Measurements from ENCODE around the gene SHOX. TPM values are rescaled to one million over a fixed set of nuclear protein-coding genes. Genes with fewer than 3 reads are reported as not detected.

The SHOX gene
- total RNA-seq, 1 experiment from 2014 or later: not detected

GRCh38 chrX:629230-630006 is 1.2 kb upstream of the SHOX start:
- no peak for DNase-seq
- H3K4me1 ChIP-seq: no peaks in the 10 kb centered on the region
- H3K36me3 ChIP-seq: no peaks in the 10 kb centered on the region
- no peaks in the 10 kb centered on the region for H3K27me3 ChIP-seq
- no peak overlapping the region for H3K4me3 ChIP-seq
- no peaks in the 10 kb centered on the region for H3K9me3 ChIP-seq (replicated peaks)
- H3K27ac ChIP-seq: no peak overlapping the region

- H3K4me3 ChIP-seq: no peak overlapping the region
- no peaks in the 10 kb centered on the region for H3K4me1 ChIP-seq
- H3K36me3 ChIP-seq: no peaks in the 10 kb centered on the region
- no peaks in the 10 kb centered on the region for H3K9me3 ChIP-seq (replicated peaks)
- no peaks in the 10 kb centered on the region for H3K27me3 ChIP-seq
- no peak overlapping the region for H3K27ac ChIP-seq
- no peak for DNase-seq
Measured at GRCh38 chrX:630007-630611, 482 bp upstream of the SHOX start.

- no peak for DNase-seq
- Histone ChIP-seq H3K36me3 (no peaks in the 10 kb centered on the region), H3K9me3 (replicated peaks) (no peaks in the 10 kb centered on the region), H3K4me1 (no peaks in the 10 kb centered on the region), H3K27ac (no peak overlapping the region), H3K4me3 (no peak overlapping the region), H3K27me3 (no peaks in the 10 kb centered on the region)
Measured at GRCh38 chrX:631802-632365, 1.3 kb downstream of the SHOX start.

GRCh38 chrX:632366-633042 is 1.9 kb downstream of the SHOX start:
- no peaks in the 10 kb centered on the region for H3K4me1 ChIP-seq
- no peaks in the 10 kb centered on the region for H3K9me3 ChIP-seq (replicated peaks)
- H3K27ac ChIP-seq: no peak overlapping the region
- no peak overlapping the region for H3K4me3 ChIP-seq
- no peaks in the 10 kb centered on the region for H3K27me3 ChIP-seq
- no peak for DNase-seq
- no peaks in the 10 kb centered on the region for H3K36me3 ChIP-seq

- no peaks in the 10 kb centered on the region for H3K27me3 ChIP-seq
- H3K27ac ChIP-seq: no peak overlapping the region
- DNase-seq: no peak
- no peaks in the 10 kb centered on the region for H3K9me3 ChIP-seq (replicated peaks)
- no peaks in the 10 kb centered on the region for H3K36me3 ChIP-seq
- H3K4me3 ChIP-seq: no peak overlapping the region
- H3K4me1 ChIP-seq: no peaks in the 10 kb centered on the region
Measured at GRCh38 chrX:633043-633984, 2.7 kb downstream of the SHOX start.

DNA sequence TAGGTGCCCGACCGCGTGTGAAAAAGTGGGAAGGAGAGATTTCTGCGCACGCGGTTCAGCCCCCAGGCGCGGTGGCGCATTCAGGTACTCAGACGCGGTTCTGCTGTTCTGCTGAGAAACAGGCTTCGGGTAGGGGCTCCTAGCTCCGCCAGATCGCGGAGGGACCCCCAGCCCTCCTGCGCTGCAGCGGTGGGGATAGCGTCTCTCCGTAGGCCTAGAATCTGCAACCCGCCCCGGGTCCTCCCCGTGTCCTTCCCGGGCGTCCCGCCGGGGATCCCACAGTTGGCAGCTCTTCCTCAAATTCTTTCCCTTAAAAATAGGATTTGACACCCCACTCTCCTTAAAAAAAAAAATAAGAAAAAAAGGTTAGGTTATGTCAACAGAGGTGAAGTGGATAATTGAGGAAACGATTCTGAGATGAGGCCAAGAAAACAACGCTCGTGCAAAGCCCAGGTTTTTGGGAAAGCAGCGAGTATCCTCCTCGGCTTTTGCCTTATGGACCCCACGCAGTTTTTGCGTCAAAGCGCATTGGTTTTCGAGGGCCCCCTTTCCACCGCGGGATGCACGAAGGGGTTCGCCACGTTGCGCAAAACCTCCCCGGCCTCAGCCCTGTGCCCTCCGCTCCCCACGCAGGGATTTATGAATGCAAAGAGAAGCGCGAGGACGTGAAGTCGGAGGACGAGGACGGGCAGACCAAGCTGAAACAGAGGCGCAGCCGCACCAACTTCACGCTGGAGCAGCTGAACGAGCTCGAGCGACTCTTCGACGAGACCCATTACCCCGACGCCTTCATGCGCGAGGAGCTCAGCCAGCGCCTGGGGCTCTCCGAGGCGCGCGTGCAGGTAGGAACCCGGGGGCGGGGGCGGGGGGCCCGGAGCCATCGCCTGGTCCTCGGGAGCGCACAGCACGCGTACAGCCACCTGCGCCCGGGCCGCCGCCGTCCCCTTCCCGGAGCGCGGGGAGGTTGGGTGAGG is 3.7 kb downstream of the SHOX start:
- no peak for DNase-seq
- no peak overlapping the region for H3K27ac ChIP-seq
- no peaks in the 10 kb centered on the region for H3K27me3 ChIP-seq
- H3K36me3 ChIP-seq: no peaks in the 10 kb centered on the region
- H3K4me1 ChIP-seq: no peaks in the 10 kb centered on the region
- no peaks in the 10 kb centered on the region for H3K9me3 ChIP-seq (replicated peaks)
- no peak overlapping the region for H3K4me3 ChIP-seq

- DNase-seq: no peak
- H3K4me3 ChIP-seq: no peak overlapping the region
Measured at GRCh38 chrX:635428-636090, 5.0 kb downstream of the SHOX start.

DNA sequence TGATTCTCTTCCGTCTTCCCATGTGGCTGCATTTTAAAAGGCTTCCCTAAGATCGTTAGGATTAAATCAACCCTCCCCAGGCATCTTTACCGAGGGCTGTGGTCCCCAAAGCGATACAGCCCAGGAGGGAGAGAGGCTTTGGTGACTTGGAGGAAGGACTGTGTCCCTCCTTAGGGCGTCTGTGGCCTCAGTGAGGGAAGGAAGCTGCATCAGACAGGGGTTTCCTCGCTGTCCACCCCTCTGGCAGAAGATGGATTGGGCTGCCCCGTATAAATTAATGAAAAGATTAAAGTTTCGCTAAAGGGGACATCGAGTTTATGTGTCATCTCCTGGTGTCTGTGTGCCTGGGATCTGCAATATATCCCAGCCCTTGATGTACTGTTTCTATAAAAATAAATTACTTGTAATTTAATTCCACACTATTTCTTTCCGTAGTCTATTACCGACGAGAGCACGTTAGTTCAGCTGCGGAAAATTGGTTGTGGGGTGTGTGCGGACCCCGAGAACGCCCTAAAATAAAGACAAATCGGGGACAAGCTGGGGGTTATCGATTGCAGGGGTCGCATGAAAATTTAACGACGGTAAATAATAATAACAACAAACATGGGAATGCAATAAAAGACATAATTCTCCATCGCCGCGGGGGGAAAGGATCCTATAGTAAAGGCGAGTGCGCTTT is 6.5 kb downstream of the SHOX start:
- Histone ChIP-seq H3K27ac (no peak overlapping the region), H3K4me1 (no peaks in the 10 kb centered on the region), H3K9me3 (replicated peaks) (no peaks in the 10 kb centered on the region), H3K36me3 (no peaks in the 10 kb centered on the region), H3K4me3 (no peak overlapping the region), H3K27me3 (no peaks in the 10 kb centered on the region)
- DNase-seq: no peak

More at GRCh38 chrX:635428-636090, 5.0 kb downstream of the SHOX start:
- Histone ChIP-seq H3K27ac (no peak overlapping the region), H3K4me1 (no peaks in the 10 kb centered on the region), H3K9me3 (replicated peaks) (no peaks in the 10 kb centered on the region), H3K36me3 (no peaks in the 10 kb centered on the region), H3K27me3 (no peaks in the 10 kb centered on the region)

DNA sequence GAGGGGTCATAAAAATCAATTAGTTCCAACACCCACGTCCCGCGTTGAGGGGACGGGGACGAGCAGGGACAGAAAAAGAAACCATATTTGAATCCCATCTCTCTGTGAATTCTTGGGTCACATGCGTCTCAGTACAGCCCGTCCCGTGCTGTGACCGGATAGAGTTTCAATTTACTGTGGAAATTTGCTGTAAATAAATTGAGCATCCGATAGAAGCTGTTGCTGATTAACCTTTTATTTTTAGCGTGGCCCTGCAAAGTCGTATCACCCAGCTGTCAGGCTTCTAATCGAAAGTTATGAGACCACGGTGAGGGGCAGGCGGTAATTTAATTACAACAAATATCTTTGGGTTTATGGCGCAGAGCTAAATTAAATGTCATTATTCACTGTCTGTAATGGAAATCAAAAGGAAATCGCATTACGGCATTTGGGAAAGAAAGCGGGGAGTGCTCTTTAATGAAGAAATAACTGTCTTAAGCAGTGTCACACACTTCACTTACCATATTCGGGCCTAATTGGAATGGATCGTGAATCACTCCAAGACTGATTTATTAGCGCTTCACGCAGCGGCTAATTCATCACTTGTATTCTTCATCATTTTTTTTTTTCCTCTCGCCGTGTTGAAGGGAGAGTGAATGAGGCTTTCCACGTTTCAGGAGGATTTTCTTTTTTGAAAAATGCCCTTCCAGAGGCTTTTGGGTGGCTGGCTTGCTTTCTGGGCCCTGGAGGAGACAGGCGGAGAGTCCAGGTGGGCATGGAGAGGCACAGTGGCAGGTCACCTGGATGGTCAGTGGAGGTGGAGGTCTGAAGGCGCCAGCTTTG is 7.3 kb downstream of the SHOX start:
- Histone ChIP-seq H3K27me3 (no peaks in the 10 kb centered on the region), H3K36me3 (no peaks in the 10 kb centered on the region), H3K4me3 (no peak overlapping the region), H3K9me3 (replicated peaks) (no peaks in the 10 kb centered on the region), H3K27ac (no peak overlapping the region), H3K4me1 (no peaks in the 10 kb centered on the region)
- DNase-seq: no peak

GRCh38 chrX:638482-639131 is 8.0 kb downstream of the SHOX start:
- no peak for DNase-seq
- no peaks in the 10 kb centered on the region for H3K27me3 ChIP-seq
- no peak overlapping the region for H3K4me3 ChIP-seq
- H3K36me3 ChIP-seq: no peaks in the 10 kb centered on the region
- no peaks in the 10 kb centered on the region for H3K4me1 ChIP-seq
- H3K9me3 ChIP-seq (replicated peaks): no peaks in the 10 kb centered on the region
- H3K27ac ChIP-seq: no peak overlapping the region

DNA sequence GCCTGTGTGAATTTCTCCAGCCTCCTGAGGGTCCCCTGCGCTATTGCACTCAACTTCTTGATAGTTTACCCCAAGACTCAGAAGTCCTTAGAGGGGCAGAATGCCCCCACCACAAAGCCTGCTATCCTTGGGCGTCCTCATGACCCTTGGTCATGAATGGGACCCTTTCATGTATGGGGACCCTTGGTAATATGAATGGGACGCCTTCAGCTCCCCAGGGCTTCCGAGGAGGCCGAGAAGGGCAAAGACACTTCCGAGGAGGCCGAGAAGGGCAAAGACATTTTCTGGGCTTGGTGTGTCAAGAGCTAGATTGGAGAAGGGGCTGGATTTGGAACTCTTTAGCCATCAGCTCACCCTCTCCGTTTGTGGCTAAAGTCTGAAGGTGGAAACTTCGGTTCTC is 8.6 kb downstream of the SHOX start:
- Histone ChIP-seq H3K4me1 (no peaks in the 10 kb centered on the region), H3K4me3 (no peak overlapping the region), H3K36me3 (no peaks in the 10 kb centered on the region), H3K27me3 (no peaks in the 10 kb centered on the region), H3K27ac (no peak overlapping the region), H3K9me3 (replicated peaks) (no peaks in the 10 kb centered on the region)
- no peak for DNase-seq

- no peak overlapping the region for H3K27ac ChIP-seq
- H3K4me3 ChIP-seq: no peak overlapping the region
- H3K36me3 ChIP-seq: no peaks in the 10 kb centered on the region
- H3K4me1 ChIP-seq: no peaks in the 10 kb centered on the region
- DNase-seq: no peak
- H3K9me3 ChIP-seq (replicated peaks): no peaks in the 10 kb centered on the region
- H3K27me3 ChIP-seq: no peaks in the 10 kb centered on the region
Measured at GRCh38 chrX:640641-641040, 10.1 kb downstream of the SHOX start.
